Hematopoietic multipotent progenitor cell treated with erythropoietin and hydrocortisone succinate and interleukin-3 and kit ligand, for 8 days (in vitro differentiated cells): ENCODE data around the gene B3GNT8.
"Not testable (repeated sequence)": the region's sequence is repeated elsewhere in the genome, so short reads cannot be mapped to it uniquely, and the experiment has no call there.

Experiments used
- DNase-seq: peaks from one replicate; pipeline ENCODE4 v3.0.0-alpha.2; 2015

The B3GNT8 gene

GRCh38 chr19:41381536-41381935, 45.6 kb downstream of the B3GNT8 start:
- DNase-seq, result not testable (repeated sequence)

- DNase-seq, result no peak
These were observed 49.0 kb downstream of the B3GNT8 start for GRCh38 chr19:41377977-41378709.

GRCh38 chr19:41376998-41377365, 50.2 kb downstream of the B3GNT8 start:
- no peak for DNase-seq

GRCh38 chr19:41376241-41376997, 50.8 kb downstream of the B3GNT8 start, which contains the start of gene TMEM91:
Gene TMEM91 (plus strand): TSS chr19:41376533. CDS start chr19:41378310, 1,777 bp downstream.
- no peak for DNase-seq
